ENCODE results near the gene MYOCD. TPM values are rescaled to one million over a fixed set of nuclear protein-coding genes. Genes with fewer than 3 reads are reported as not detected.

MYOCD gene
- total RNA-seq, 1 donor from 2014 or later, result under 0.01 TPM

DNA sequence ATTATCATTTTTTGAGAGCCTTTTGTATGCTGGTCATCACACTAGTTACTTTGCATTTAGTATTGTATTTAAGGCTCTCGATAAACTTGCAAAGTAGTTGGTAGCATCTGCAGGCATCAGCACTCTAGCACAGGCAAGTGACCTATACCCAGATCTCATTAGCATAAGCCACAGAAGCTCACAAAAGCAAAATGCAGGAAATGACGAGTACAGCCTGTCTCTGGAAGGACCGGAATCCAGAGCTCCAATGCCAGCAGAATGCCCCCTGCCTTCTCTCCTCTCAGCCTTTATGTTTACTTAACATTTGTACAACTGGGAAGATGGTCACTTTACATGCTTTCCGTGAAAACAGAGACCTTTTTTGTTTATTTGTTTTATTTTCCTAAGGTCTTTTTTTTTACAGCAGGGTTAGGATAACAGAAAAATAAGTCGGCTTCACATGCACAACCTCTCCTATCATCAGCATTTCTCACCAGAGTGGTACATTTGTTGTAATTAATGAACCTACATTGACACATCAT, 45.4 kb upstream of the MYOCD start:
- TF ChIP-seq, protein P1, sequence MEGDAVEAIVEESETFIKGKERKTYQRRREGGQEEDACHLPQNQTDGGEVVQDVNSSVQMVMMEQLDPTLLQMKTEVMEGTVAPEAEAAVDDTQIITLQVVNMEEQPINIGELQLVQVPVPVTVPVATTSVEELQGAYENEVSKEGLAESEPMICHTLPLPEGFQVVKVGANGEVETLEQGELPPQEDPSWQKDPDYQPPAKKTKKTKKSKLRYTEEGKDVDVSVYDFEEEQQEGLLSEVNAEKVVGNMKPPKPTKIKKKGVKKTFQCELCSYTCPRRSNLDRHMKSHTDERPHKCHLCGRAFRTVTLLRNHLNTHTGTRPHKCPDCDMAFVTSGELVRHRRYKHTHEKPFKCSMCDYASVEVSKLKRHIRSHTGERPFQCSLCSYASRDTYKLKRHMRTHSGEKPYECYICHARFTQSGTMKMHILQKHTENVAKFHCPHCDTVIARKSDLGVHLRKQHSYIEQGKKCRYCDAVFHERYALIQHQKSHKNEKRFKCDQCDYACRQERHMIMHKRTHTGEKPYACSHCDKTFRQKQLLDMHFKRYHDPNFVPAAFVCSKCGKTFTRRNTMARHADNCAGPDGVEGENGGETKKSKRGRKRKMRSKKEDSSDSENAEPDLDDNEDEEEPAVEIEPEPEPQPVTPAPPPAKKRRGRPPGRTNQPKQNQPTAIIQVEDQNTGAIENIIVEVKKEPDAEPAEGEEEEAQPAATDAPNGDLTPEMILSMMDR (IDR thresholded peaks at IDR 0.05; ENCODE audit: insufficient read depth, low read length, severe bottlenecking), result no peak
- DNase-seq (ENCODE audit: low read depth) (peak; percentile 39), FAIRE-seq (no peak)

DNA sequence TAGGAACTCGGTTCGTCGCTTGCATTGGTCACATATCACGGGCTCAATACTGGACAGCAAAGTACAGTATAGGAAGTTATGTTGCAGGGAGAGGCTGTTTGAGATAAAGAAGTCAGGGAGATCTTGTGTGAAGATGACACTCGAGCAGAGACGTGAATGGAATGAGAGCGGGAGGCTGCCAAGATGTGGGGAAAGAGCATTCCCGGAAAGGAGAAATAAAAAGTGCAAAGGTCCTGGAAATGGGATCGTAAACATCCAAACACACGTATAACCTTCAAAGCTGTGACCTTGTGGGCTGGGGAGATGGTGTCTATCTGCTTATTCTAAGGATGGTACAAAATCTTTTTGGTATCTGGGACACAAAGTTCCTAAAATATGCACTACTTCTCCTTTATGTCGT, 43.0 kb upstream of the MYOCD start:
- no peak for DNase-seq (ENCODE audit: low read depth)
- FAIRE-seq, result no peak
- no peaks in the 10 kb centered on the region for H3K27me3 ChIP-seq (ENCODE audit: control insufficient read depth, insufficient read depth, low read length)
- H3K4me3 ChIP-seq (ENCODE audit: low read depth, low read length), result no peak overlapping the region
- no peaks in the 10 kb centered on the region for H3K36me3 ChIP-seq (ENCODE audit: control insufficient read depth, insufficient read depth, low read length)
- TF ChIP-seq, protein P1 (IDR thresholded peaks at IDR 0.05; ENCODE audit: insufficient read depth, low read length, severe bottlenecking), result no peak

More for the DNA sequence above, 45.4 kb upstream of the MYOCD start:
- H3K36me3 ChIP-seq (ENCODE audit: control insufficient read depth, insufficient read depth, low read length), result no peaks in the 10 kb centered on the region
- no peaks in the 10 kb centered on the region for H3K27me3 ChIP-seq (ENCODE audit: control insufficient read depth, insufficient read depth, low read length)
- no peak overlapping the region for H3K4me3 ChIP-seq (ENCODE audit: low read depth, low read length)

DNA sequence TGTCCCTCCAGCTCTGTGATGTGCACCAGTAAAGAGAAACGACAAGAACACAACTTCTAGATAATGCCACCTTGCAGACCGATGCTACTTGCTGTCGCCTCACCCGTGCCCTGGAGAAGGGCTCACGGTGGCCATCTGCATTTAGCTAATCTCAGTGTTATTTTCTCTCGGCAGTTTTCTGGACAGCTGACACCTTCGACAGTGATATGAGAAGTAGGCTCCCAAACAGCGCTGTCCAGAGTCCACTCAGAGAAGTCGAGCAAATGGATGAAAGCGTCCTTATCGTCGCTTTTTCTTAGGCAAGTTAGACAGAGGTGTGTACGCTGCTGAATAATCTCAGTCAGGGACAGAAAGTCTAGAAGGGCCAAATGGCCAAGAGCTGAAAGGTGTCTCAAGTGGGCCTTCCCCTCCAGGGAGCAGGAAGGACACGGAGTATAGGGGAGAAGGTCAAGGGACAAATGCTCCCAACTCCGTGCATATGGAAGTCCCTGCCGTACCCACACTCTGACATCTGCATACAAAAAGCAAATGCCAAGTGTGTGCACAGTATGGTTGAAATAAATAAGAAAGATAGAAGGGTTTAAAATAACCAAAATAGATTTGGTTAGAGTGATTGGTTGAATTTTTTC, 42.4 kb upstream of the MYOCD start:
- TF ChIP-seq, protein P1 (IDR thresholded peaks at IDR 0.05; ENCODE audit: insufficient read depth, low read length, severe bottlenecking), result no peak
- DNase-seq (ENCODE audit: low read depth), result no peak
- Histone ChIP-seq H3K27me3 (ENCODE audit: control insufficient read depth, insufficient read depth, low read length) (no peaks in the 10 kb centered on the region), H3K4me3 (ENCODE audit: low read depth, low read length) (no peak overlapping the region), H3K36me3 (ENCODE audit: control insufficient read depth, insufficient read depth, low read length) (no peaks in the 10 kb centered on the region)
- FAIRE-seq, result peak; percentile 90

DNA sequence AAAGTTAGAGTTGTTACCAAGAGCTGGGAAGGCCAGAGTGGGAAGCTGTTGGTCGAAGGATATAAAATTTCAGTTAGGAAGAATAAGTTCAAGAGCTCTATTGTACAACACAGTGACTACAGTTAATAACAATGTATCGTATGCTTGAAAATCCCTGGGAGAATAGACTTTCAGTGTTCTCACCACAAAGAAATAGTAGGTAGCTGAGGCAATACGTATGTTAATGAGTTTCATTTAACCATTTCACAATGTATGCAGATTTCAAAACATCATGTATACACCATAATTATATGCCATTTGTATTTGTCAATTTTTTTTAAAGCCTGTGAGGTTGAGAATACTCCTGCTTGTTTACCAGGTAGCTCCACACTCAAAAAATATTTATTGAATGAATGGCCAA, 41.5 kb upstream of the MYOCD start:
- no peaks in the 10 kb centered on the region for H3K27me3 ChIP-seq (ENCODE audit: control insufficient read depth, insufficient read depth, low read length)
- DNase-seq (ENCODE audit: low read depth) (peak; percentile 13), FAIRE-seq (no peak)
- TF ChIP-seq, protein P1 (IDR thresholded peaks at IDR 0.05; ENCODE audit: insufficient read depth, low read length, severe bottlenecking), result no peak
- no peak overlapping the region for H3K4me3 ChIP-seq (ENCODE audit: low read depth, low read length)
- no peaks in the 10 kb centered on the region for H3K36me3 ChIP-seq (ENCODE audit: control insufficient read depth, insufficient read depth, low read length)

DNA sequence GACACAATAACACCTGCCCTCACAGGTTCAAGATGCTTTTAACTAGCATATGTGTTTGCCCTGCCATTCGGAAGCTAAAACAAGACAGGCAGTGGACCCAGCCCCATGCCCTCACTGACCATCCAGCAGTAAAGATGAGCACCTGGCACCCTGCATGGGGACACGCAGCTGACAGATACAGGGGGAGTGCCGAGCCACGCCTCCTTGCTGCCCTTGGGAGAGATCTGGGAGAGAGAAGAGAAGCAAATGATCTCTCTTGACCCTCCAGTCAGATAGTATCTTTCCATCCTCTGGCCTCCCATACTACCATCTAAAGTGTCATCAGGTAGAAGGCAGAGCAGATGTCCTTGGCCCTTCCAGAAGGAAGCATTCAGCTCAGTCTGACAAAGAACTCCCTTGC, 40.6 kb upstream of the MYOCD start:
- TF ChIP-seq, protein P1 (IDR thresholded peaks at IDR 0.05; ENCODE audit: insufficient read depth, low read length, severe bottlenecking), result no peak

More for the DNA sequence above, 40.6 kb upstream of the MYOCD start:
- Histone ChIP-seq H3K4me3 (ENCODE audit: low read depth, low read length) (no peak overlapping the region), H3K27me3 (ENCODE audit: control insufficient read depth, insufficient read depth, low read length) (no peaks in the 10 kb centered on the region), H3K36me3 (ENCODE audit: control insufficient read depth, insufficient read depth, low read length) (no peaks in the 10 kb centered on the region)
- DNase-seq (ENCODE audit: low read depth) (no peak), FAIRE-seq (no peak)
